HL-60 (cell line): Measurements from ENCODE around the gene DENND2D.
A peak's percentile ranks its signal among the peaks of the same experiment; 100 is the strongest.

Experiments used
- DNase-seq, 2 experiments: peaks; one replicate each; pipeline ENCODE4 v3.0.0-alpha.2; 2010 to 2020; ENCODE audit warnings: low read depth in 1 of 2, low spot score in 1 of 2
- H3K27ac ChIP-seq: fragments of 250-450 bp; sonication (Bioruptor Pico); replicated peaks from 2 replicates; pipeline ENCODE4 v1.5.1; 2020; ENCODE audit warnings: mild to moderate bottlenecking, moderate library complexity
- H3K27me3 ChIP-seq: fragments of 250-450 bp; sonication (Bioruptor Pico); 2 replicates; pipeline ENCODE4 v1.5.1; 2021; ENCODE audit warnings: mild to moderate bottlenecking, moderate library complexity; ENCODE audit not compliant: insufficient read depth, poor library complexity, severe bottlenecking
- H3K4me3 ChIP-seq: replicated peaks from 2 replicates; pipeline ENCODE4 v1.5.1; 2011; ENCODE audit warnings: mild to moderate bottlenecking, control low read depth, low read length; ENCODE audit not compliant: insufficient read depth
- GABPA ChIP-seq: IDR thresholded peaks from 2 replicates; pipeline ENCODE4 v1.6.1; 2012; ENCODE audit warnings: low read depth
- POLR2AphosphoS5 ChIP-seq: IDR thresholded peaks from 2 replicates; pipeline ENCODE4 v1.6.1; 2012; ENCODE audit warnings: low read depth
- SPI1 ChIP-seq: IDR thresholded peaks from 2 replicates; pipeline ENCODE4 v1.6.1; 2012; ENCODE audit warnings: low read depth, mild to moderate bottlenecking, borderline replicate concordance
- TF ChIP-seq, protein P1 (sequence below): IDR thresholded peaks from one replicate; pipeline ENCODE4 v1.5.1; 2011; ENCODE audit warnings: low read length, control low read depth, inconsistent platforms; ENCODE audit not compliant: insufficient read depth
- TF ChIP-seq, protein P2 (sequence below): IDR thresholded peaks from 2 replicates; pipeline ENCODE4 v1.6.1; 2012; ENCODE audit warnings: low read depth; ENCODE audit not compliant: insufficient replicate concordance

The DENND2D gene

DNA sequence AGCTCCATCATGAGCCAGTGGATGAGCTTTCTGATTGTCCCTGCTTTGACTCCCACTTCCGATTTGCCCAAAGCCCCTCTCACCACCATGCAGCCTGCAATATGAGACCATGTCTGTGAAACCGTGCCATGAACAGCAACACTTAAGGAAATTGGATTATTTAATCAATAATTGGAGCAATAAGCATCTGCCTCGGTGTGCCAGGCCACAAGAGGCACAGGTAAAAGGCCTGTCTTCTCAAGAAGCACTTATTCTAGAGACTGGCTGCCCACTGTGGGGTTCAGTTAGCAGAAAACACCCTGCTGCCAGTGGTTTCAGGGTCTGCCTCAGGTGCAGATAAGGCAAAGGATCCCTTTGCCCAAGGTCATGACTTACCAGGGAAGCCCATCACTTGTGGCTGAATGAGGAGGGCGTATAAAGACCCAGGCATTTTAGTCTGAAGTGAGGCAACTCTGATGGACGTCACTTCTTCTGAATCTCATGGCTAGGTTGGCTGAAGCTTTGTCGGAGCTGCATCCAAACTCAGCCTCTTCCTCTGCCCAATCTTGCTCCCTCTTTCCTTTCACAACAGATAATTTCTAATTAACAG lies 19.9 kb upstream of the DENND2D start:
- TF ChIP-seq POLR2AphosphoS5 = no peak
- TF ChIP-seq, protein P1, sequence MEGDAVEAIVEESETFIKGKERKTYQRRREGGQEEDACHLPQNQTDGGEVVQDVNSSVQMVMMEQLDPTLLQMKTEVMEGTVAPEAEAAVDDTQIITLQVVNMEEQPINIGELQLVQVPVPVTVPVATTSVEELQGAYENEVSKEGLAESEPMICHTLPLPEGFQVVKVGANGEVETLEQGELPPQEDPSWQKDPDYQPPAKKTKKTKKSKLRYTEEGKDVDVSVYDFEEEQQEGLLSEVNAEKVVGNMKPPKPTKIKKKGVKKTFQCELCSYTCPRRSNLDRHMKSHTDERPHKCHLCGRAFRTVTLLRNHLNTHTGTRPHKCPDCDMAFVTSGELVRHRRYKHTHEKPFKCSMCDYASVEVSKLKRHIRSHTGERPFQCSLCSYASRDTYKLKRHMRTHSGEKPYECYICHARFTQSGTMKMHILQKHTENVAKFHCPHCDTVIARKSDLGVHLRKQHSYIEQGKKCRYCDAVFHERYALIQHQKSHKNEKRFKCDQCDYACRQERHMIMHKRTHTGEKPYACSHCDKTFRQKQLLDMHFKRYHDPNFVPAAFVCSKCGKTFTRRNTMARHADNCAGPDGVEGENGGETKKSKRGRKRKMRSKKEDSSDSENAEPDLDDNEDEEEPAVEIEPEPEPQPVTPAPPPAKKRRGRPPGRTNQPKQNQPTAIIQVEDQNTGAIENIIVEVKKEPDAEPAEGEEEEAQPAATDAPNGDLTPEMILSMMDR = no peak
- TF ChIP-seq SPI1 = no peak
- no peak for TF ChIP-seq GABPA
- TF ChIP-seq, protein P2, sequence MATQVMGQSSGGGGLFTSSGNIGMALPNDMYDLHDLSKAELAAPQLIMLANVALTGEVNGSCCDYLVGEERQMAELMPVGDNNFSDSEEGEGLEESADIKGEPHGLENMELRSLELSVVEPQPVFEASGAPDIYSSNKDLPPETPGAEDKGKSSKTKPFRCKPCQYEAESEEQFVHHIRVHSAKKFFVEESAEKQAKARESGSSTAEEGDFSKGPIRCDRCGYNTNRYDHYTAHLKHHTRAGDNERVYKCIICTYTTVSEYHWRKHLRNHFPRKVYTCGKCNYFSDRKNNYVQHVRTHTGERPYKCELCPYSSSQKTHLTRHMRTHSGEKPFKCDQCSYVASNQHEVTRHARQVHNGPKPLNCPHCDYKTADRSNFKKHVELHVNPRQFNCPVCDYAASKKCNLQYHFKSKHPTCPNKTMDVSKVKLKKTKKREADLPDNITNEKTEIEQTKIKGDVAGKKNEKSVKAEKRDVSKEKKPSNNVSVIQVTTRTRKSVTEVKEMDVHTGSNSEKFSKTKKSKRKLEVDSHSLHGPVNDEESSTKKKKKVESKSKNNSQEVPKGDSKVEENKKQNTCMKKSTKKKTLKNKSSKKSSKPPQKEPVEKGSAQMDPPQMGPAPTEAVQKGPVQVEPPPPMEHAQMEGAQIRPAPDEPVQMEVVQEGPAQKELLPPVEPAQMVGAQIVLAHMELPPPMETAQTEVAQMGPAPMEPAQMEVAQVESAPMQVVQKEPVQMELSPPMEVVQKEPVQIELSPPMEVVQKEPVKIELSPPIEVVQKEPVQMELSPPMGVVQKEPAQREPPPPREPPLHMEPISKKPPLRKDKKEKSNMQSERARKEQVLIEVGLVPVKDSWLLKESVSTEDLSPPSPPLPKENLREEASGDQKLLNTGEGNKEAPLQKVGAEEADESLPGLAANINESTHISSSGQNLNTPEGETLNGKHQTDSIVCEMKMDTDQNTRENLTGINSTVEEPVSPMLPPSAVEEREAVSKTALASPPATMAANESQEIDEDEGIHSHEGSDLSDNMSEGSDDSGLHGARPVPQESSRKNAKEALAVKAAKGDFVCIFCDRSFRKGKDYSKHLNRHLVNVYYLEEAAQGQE = no peak
- no peaks in the 10 kb centered on the region for H3K27me3 ChIP-seq
- DNase-seq = no peak
- H3K27ac ChIP-seq = no peak overlapping the region
- H3K4me3 ChIP-seq = no peak overlapping the region

DNA sequence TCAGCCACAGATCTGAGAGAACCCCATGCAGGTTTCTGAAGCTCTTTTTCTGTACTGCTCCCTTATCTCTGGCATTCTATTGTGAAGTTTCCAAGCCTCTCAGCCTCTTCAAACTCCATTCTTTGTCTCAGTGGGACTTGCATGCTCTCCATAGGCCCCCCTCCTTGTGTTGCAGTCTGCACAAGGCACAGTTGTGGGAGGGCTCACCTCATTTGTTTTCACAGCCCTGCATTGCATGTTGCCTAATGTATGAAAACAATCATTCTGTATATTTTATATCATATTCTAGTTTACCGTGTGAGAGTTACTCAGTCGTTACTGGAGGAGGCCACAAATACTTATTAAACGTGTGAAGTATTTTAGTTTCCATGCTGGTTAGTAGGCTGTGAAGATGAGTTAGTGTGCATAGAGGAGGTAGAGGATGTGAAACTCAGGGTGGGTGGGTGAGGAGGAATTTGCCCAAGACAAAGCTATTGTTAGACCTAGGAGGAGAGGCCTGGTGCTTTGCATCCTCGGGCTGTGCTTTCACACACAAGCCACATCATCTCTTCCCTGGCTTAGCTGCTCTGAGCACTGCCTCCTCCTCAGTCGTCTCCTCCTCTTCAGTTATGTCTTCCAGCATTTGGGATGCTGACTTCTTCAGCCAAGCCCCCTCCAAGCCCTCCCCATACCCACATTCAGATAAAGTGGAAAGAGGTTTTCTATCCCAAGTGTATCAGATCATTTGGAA lies 19.3 kb upstream of the DENND2D start:
- TF ChIP-seq SPI1 (no peak), GABPA (no peak), POLR2AphosphoS5 (no peak)
- TF ChIP-seq, protein P2 = no peak
- TF ChIP-seq, protein P1 = no peak
- DNase-seq = peak in 1 of 2 experiments; percentile 63
- Histone ChIP-seq H3K27ac (no peak overlapping the region), H3K27me3 (no peaks in the 10 kb centered on the region), H3K4me3 (no peak overlapping the region)

DNA sequence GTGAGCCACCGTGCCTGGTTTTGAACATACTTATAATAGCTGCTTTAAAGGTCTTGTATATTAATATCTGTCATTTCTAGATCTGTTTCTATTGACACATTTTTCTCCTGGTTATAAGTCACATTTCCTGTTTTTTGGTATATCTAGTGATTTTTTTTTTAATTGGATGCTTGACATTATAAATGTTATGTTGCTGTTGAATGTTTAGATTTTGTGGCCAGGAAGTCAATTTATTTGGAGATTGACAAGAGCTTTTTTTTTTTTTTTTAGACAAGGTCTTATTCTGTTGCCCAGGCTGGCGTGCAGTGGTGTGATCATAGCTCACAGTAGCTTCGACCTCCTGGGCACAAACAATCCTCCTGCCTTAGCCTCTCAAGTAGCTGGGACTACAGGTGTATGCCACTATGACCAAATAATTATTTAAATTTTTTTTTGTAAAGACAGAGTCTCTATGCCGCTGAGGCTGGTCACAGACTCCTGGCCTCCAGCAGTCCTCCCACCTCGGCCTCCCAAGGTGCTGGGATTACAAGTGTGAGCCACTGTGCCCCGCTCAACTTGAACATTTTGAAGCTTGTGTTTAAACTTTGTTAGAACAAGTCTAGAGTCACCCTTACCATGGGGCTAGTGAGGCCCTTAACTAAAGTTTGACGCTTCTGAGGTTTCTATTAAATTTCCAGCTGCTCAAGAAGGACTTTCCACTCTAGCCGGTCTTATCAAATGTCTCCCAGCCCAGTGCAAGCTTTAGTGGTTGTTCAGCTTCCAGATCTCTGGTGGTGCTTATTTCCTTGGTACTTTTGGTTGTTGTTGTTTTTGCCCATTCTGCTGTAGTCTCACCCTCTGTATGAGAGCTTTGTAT lies 18.5 kb upstream of the DENND2D start:
- DNase-seq = no peak
- Histone ChIP-seq H3K27me3 (no peaks in the 10 kb centered on the region), H3K27ac (no peak overlapping the region), H3K4me3 (no peak overlapping the region)
- TF ChIP-seq SPI1 = no peak
- no peak for TF ChIP-seq POLR2AphosphoS5
- TF ChIP-seq, protein P2 = no peak
- no peak for TF ChIP-seq GABPA
- TF ChIP-seq, protein P1 = no peak
